Measurements from ENCODE around the gene OCA2.
"Not testable (repeated sequence)": the region's sequence is repeated elsewhere in the genome, so short reads cannot be mapped to it uniquely, and the experiment has no call there.

OCA2 gene

DNA sequence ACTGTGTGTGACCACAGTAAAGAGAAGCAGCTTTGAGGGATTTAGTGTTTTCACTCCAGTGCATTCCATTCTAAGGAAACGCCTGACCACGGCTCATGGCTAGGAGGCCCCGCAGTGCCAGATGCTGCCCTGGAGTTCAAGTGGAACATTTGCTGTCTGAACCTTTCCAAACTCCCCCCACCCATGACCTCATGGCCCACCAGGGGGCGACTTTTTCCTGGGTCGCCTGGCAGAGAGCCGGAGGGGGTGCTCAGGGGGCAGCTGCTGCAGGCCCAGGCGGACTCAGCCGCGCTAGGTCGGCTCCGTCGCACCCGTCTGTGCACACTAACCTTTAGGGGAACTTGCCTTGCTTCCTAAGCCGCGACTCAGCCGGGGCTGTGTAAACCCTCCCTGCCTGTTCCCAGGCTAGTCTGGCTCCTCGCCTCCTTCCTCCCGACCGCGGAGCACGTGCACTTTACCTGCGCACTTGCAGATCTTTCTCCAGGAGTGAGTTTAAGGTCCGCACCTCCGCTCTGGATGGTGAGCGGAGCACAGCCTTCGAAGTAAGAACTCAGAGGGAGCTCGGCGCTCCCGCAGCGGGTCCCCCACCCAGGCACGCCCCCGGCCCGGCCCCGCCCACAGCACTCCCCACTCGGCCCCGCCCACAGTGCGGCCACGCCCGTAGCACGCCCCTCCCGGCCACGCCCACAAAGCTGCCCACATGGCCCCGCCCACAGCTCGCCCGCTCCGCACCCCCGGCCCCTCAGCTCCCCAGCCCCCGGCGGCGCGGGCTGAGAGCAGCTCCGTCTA lies at the start of gene OCA2:
Gene OCA2 (minus strand): TSS at position 550 of the 789 bp plus-strand sequence. CDS start 17,441 bp downstream, outside the sequence.
- no peak within 1 kb of the TSS for H3K4me3 ChIP-seq (ENCODE audit: low read length in 2 of 2)
- no peak within 1 kb of the TSS for H3K27ac ChIP-seq (ENCODE audit: low read length)
- H3K27me3 ChIP-seq (ENCODE audit: control insufficient read depth in 1 of 2, insufficient read depth in 2 of 2, low read length in 2 of 2) = peaks cover 51 to 73% of the 10 kb centered on the region in 2 donors

GRCh38 chr15:28147801-28148200 lies 48.7 kb upstream of the OCA2 start:
- no peak overlapping the region for H3K27ac ChIP-seq (ENCODE audit: low read length)
- H3K4me3 ChIP-seq (ENCODE audit: low read length in 2 of 2) = no peak overlapping the region
- H3K27me3 ChIP-seq (ENCODE audit: control insufficient read depth in 1 of 2, insufficient read depth in 2 of 2, low read length in 2 of 2) = no peaks in the 10 kb centered on the region
- H3K36me3 ChIP-seq (ENCODE audit: control insufficient read depth in 2 of 2, insufficient read depth in 2 of 2, low read length in 2 of 2) = peaks cover 26 to 29% of the 10 kb centered on the region in 2 donors
- H3K4me1 ChIP-seq (ENCODE audit: control insufficient read depth, insufficient read depth, low read length) = no peaks in the 10 kb centered on the region
- peaks cover 0 to 23% of the 10 kb centered on the region in 2 donors for H3K9me3 ChIP-seq (ENCODE audit: control insufficient read depth in 2 of 2, low read length in 2 of 2)
- no peak overlapping the region for H3K9ac ChIP-seq (ENCODE audit: low read length in 2 of 2)

More for the DNA sequence above, at the start of gene OCA2:
- Histone ChIP-seq H3K36me3 (ENCODE audit: control insufficient read depth in 2 of 2, insufficient read depth in 2 of 2, low read length in 2 of 2) (no peaks in the 10 kb centered on the region), H3K9me3 (ENCODE audit: control insufficient read depth in 2 of 2, low read length in 2 of 2) (no peaks in the 10 kb centered on the region), H3K4me1 (ENCODE audit: control insufficient read depth, insufficient read depth, low read length) (peaks cover 30% of the 10 kb centered on the region), H3K9ac (ENCODE audit: low read length in 2 of 2) (no peak within 1 kb of the TSS)

DNA sequence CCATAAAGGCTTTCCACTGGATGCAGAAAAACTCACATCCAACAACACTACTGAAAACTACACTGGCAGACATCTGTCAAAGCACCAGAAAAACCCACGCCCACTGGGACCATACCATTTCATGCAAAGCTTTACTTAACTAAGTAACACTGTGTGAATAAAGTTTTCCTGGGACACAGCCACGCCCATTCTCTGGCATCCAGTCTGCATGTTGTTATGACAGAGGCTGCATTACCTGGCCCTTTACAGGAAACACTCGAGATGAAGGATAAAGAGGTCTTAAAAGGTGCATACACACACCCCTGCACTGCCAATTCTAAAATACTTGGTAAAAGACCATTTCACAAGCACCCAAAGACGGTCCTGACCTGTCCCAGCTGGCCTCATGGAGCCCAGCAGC lies 46.3 kb upstream of the OCA2 start:
- Histone ChIP-seq H3K36me3 (ENCODE audit: control insufficient read depth in 2 of 2, insufficient read depth in 2 of 2, low read length in 2 of 2) (peaks cover 30 to 36% of the 10 kb centered on the region in 2 donors), H3K9me3 (ENCODE audit: control insufficient read depth in 2 of 2, low read length in 2 of 2) (peaks cover 0 to 21% of the 10 kb centered on the region in 2 donors)
- H3K9ac ChIP-seq (ENCODE audit: low read length in 2 of 2); H3K27me3 ChIP-seq (ENCODE audit: control insufficient read depth in 1 of 2, insufficient read depth in 2 of 2, low read length in 2 of 2); H3K4me1 ChIP-seq (ENCODE audit: control insufficient read depth, insufficient read depth, low read length); H3K27ac ChIP-seq (ENCODE audit: low read length); H3K4me3 ChIP-seq (ENCODE audit: low read length in 2 of 2): not testable (repeated sequence)

- H3K9me3 ChIP-seq (ENCODE audit: control insufficient read depth in 2 of 2, low read length in 2 of 2) = no peaks in the 10 kb centered on the region
- H3K27ac ChIP-seq (ENCODE audit: low read length) = no peak overlapping the region
- H3K36me3 ChIP-seq (ENCODE audit: control insufficient read depth in 2 of 2, insufficient read depth in 2 of 2, low read length in 2 of 2) = peaks cover 30 to 43% of the 10 kb centered on the region in 2 donors
- no peak overlapping the region for H3K9ac ChIP-seq (ENCODE audit: low read length in 2 of 2)
- no peaks in the 10 kb centered on the region for H3K4me1 ChIP-seq (ENCODE audit: control insufficient read depth, insufficient read depth, low read length)
- H3K27me3 ChIP-seq (ENCODE audit: control insufficient read depth in 1 of 2, insufficient read depth in 2 of 2, low read length in 2 of 2) = no peaks in the 10 kb centered on the region
- no peak overlapping the region for H3K4me3 ChIP-seq (ENCODE audit: low read length in 2 of 2)
Measured at GRCh38 chr15:28140062-28140461, 40.9 kb upstream of the OCA2 start.

DNA sequence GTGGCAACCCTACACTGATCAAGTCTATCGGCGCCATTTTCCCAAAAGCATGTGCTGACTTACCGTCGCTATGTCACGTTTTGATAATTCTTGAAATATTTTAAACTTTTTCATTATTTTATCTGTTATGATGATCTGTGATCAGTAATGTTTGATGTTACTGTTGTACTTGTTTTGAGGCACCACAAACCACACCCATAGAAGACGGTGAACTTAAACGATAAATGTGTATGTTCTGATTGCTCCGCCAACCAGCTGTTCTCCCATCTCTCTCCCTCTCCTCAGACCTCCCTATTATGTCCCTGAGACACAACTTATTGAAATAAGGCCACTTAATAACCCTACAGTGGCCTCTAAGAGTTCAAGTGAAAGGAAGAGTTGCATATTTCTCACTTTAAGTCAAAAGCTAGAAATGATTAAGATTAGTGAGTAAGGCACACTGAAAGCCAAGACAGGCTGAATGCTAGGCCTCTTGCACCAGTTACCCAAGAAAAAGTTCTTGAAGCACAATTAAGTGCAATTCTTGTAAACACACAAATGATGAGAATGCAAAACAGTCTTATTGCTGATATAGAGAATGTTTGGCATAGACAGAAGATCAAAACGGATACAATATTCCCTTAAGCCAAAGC lies 38.4 kb upstream of the OCA2 start:
- not testable (repeated sequence) for H3K4me3 ChIP-seq (ENCODE audit: low read length in 2 of 2); H3K9ac ChIP-seq (ENCODE audit: low read length in 2 of 2); H3K27me3 ChIP-seq (ENCODE audit: control insufficient read depth in 1 of 2, insufficient read depth in 2 of 2, low read length in 2 of 2); H3K4me1 ChIP-seq (ENCODE audit: control insufficient read depth, insufficient read depth, low read length); H3K27ac ChIP-seq (ENCODE audit: low read length); H3K9me3 ChIP-seq (ENCODE audit: control insufficient read depth in 2 of 2, low read length in 2 of 2)
- peaks cover 20 to 30% of the 10 kb centered on the region in 2 donors for H3K36me3 ChIP-seq (ENCODE audit: control insufficient read depth in 2 of 2, insufficient read depth in 2 of 2, low read length in 2 of 2)

DNA sequence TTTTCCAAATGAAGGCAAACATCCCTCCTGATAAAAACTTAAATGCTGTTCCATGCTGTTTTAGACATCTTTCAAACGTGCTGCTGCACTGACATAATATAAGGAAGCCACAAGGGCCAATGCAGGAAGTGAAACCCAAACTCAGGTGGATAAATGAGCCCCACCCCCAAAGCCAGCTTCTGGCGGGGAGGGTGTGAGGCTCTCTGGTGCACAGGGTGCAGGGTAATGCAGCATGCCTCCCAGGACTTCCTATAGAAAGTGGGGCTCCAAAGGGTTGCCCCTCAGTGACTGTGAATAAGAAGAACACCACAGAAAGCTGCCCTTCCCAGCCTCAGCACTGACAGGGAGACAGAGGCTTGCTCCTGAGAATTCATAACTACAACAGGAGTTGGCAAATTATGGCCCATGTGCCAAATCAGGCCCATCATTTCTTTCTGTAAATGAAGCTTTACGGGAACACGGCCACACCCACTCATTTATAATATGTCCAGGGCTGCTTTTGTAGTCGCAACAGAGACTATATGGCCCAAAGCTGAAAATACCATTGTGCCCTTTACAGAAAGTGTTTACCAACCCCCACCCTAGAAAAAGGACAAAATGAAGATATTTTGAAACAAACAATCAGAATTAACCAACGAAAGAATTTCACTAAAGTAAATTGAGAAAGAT lies 37.3 kb upstream of the OCA2 start:
- H3K4me1 ChIP-seq (ENCODE audit: control insufficient read depth, insufficient read depth, low read length); H3K27ac ChIP-seq (ENCODE audit: low read length); H3K4me3 ChIP-seq (ENCODE audit: low read length in 2 of 2); H3K27me3 ChIP-seq (ENCODE audit: control insufficient read depth in 1 of 2, insufficient read depth in 2 of 2, low read length in 2 of 2); H3K9ac ChIP-seq (ENCODE audit: low read length in 2 of 2); H3K9me3 ChIP-seq (ENCODE audit: control insufficient read depth in 2 of 2, low read length in 2 of 2): not testable (repeated sequence)
- peaks cover 27 to 31% of the 10 kb centered on the region in 2 donors for H3K36me3 ChIP-seq (ENCODE audit: control insufficient read depth in 2 of 2, insufficient read depth in 2 of 2, low read length in 2 of 2)

DNA sequence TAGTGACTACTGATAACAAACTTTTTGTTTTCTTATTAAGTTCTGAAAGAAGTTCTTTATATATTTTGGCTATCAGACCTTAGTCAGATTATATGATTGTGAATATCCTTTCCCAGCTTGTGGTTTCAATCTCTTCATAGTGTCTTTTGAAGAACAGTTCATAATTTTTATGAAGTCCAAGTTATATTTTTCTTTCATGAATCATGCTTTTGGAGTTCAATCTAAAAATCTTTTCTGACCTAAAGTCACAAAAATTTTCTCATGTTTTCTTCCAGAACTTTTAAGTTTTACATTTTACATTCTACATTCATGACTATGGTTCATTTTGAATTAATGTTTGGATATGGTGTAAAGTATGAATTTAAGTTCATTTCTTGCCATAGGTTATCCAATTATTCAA lies 34.2 kb upstream of the OCA2 start:
- peaks cover 25 to 42% of the 10 kb centered on the region in 2 donors for H3K36me3 ChIP-seq (ENCODE audit: control insufficient read depth in 2 of 2, insufficient read depth in 2 of 2, low read length in 2 of 2)
- H3K27me3 ChIP-seq (ENCODE audit: control insufficient read depth in 1 of 2, insufficient read depth in 2 of 2, low read length in 2 of 2) = no peaks in the 10 kb centered on the region
- no peak overlapping the region for H3K27ac ChIP-seq (ENCODE audit: low read length)
- H3K9me3 ChIP-seq (ENCODE audit: control insufficient read depth in 2 of 2, low read length in 2 of 2) = no peaks in the 10 kb centered on the region
- H3K4me1 ChIP-seq (ENCODE audit: control insufficient read depth, insufficient read depth, low read length) = no peaks in the 10 kb centered on the region
- H3K4me3 ChIP-seq (ENCODE audit: low read length in 2 of 2) = no peak overlapping the region
- no peak overlapping the region for H3K9ac ChIP-seq (ENCODE audit: low read length in 2 of 2)

DNA sequence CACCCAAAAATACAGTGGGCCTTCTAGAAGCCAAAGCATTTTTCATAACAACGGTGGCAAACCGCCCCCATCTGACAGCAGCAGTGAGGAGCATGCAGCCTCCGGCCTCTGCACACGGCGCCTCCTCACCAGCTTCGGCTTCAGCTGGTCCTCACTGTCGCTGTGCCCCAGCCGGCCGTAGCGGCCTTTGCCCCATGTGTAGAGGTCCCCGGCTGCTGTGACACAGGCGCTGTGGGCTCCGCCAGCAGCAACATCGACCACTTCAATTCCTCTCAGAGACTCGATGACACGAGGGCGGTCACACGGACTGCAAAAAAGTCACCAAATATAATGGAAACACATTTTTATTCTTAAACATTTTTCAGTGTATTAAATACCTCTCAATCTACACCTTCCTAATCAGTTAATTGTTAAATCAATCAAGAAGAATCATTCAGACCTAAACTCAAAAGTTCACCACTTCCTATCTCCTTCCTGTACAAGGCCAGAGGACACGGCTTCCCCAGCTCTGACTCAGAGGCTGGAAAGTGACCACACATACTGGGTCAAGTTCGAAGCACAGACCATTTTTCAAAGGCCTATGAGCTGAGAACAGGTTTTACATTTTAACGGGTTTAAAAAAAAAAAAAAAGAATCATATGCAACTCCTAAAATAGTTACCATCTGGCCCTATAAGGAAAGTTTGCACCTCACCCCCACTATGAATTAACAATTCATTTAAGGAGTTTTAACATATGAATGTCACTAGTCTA lies 33.6 kb upstream of the OCA2 start:
- Histone ChIP-seq H3K9me3 (ENCODE audit: control insufficient read depth in 2 of 2, low read length in 2 of 2) (no peaks in the 10 kb centered on the region), H3K27me3 (ENCODE audit: control insufficient read depth in 1 of 2, insufficient read depth in 2 of 2, low read length in 2 of 2) (no peaks in the 10 kb centered on the region), H3K27ac (ENCODE audit: low read length) (no peak overlapping the region), H3K36me3 (ENCODE audit: control insufficient read depth in 2 of 2, insufficient read depth in 2 of 2, low read length in 2 of 2) (peaks cover 25 to 38% of the 10 kb centered on the region in 2 donors), H3K9ac (ENCODE audit: low read length in 2 of 2) (no peak overlapping the region), H3K4me3 (ENCODE audit: low read length in 2 of 2) (no peak overlapping the region), H3K4me1 (ENCODE audit: control insufficient read depth, insufficient read depth, low read length) (no peaks in the 10 kb centered on the region)

DNA sequence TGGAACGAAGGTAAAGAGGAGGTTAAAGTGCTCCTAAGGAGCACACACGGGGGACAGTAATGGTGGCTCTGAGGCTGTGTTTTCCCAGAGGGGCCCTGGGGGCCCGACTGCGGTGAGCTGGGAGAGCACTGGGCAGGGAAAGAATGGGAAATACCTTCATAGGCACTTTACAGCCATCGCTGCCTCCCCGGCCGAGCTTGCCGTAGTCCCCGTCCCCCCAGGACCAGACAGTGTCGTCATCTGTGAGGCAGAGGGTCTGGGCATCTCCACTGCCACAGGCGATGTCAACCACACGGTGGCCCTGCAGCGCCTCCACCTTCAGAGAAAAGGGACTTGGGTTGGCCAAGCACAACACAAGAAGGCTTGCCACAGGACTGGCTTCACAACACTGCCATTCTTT lies 32.8 kb upstream of the OCA2 start:
- no peaks in the 10 kb centered on the region for H3K9me3 ChIP-seq (ENCODE audit: control insufficient read depth in 2 of 2, low read length in 2 of 2)
- H3K36me3 ChIP-seq (ENCODE audit: control insufficient read depth in 2 of 2, insufficient read depth in 2 of 2, low read length in 2 of 2) = peaks cover 31 to 42% of the 10 kb centered on the region in 2 donors
- H3K4me1 ChIP-seq (ENCODE audit: control insufficient read depth, insufficient read depth, low read length) = no peaks in the 10 kb centered on the region
- no peak overlapping the region for H3K27ac ChIP-seq (ENCODE audit: low read length)
- no peak overlapping the region for H3K9ac ChIP-seq (ENCODE audit: low read length in 2 of 2)
- no peak overlapping the region for H3K4me3 ChIP-seq (ENCODE audit: low read length in 2 of 2)
- H3K27me3 ChIP-seq (ENCODE audit: control insufficient read depth in 1 of 2, insufficient read depth in 2 of 2, low read length in 2 of 2) = no peaks in the 10 kb centered on the region

DNA sequence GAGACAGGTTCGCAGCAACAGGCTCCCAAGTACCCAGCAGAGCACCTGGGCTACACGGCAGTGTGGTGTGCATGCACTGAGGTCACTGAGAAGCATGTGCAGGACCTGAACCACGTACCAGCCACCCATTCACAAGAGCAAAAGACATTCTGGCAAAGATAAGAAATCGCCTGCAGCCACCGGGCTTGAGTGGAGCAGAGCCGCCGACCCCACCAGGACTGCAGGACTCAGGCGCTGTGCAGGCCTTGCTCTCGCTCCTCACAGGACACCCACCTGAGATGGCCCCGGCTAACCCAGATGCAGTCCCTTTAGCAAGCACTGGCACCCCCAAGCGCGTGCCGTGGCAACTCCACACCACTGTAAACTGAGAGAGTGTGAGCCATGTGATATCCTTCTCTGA lies 32.3 kb upstream of the OCA2 start:
- H3K4me1 ChIP-seq (ENCODE audit: control insufficient read depth, insufficient read depth, low read length) = no peaks in the 10 kb centered on the region
- no peaks in the 10 kb centered on the region for H3K27me3 ChIP-seq (ENCODE audit: control insufficient read depth in 1 of 2, insufficient read depth in 2 of 2, low read length in 2 of 2)
- H3K4me3 ChIP-seq (ENCODE audit: low read length in 2 of 2) = no peak overlapping the region
- no peak overlapping the region for H3K27ac ChIP-seq (ENCODE audit: low read length)
- H3K36me3 ChIP-seq (ENCODE audit: control insufficient read depth in 2 of 2, insufficient read depth in 2 of 2, low read length in 2 of 2) = peaks cover 31 to 44% of the 10 kb centered on the region in 2 donors
- H3K9me3 ChIP-seq (ENCODE audit: control insufficient read depth in 2 of 2, low read length in 2 of 2) = no peaks in the 10 kb centered on the region
- no peak overlapping the region for H3K9ac ChIP-seq (ENCODE audit: low read length in 2 of 2)
